ENCODE measurements around the gene TMEM14B.

TMEM14B gene

DNA sequence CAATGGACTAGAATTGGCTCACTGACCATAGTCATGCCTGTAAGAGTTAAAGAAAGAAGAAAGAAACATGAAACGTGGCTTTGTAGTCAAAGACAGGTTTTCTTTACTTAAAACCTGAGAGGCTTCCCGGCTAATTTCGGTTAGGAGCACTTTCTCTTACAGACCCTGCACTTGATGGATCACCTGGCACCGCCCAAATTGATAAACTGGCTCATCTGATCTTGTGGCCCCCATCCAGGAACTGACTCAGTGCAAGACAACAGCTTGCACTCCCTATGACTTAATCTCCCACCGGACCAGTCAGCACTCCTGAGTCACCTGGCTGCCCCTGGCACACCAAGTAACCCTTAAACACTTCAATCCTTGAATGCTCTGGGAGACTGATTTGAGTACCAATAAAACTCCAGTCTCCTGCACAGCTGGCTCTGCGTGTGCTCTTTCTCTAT is 12.3 kb downstream of the TMEM14B start:
- TF ChIP-seq, protein P1, sequence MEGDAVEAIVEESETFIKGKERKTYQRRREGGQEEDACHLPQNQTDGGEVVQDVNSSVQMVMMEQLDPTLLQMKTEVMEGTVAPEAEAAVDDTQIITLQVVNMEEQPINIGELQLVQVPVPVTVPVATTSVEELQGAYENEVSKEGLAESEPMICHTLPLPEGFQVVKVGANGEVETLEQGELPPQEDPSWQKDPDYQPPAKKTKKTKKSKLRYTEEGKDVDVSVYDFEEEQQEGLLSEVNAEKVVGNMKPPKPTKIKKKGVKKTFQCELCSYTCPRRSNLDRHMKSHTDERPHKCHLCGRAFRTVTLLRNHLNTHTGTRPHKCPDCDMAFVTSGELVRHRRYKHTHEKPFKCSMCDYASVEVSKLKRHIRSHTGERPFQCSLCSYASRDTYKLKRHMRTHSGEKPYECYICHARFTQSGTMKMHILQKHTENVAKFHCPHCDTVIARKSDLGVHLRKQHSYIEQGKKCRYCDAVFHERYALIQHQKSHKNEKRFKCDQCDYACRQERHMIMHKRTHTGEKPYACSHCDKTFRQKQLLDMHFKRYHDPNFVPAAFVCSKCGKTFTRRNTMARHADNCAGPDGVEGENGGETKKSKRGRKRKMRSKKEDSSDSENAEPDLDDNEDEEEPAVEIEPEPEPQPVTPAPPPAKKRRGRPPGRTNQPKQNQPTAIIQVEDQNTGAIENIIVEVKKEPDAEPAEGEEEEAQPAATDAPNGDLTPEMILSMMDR (IDR thresholded peaks at IDR 0.05; ENCODE audit: borderline replicate concordance, control extremely low read depth, extremely low read depth, insufficient read depth, missing control alignments): no peak
- DNase-seq (ENCODE audit: low spot score): no peak
- in situ Hi-C loops (cut with MboI; ENCODE audit: low sequenced_read_pairs, unreplicated experiment): no loop called here

DNA sequence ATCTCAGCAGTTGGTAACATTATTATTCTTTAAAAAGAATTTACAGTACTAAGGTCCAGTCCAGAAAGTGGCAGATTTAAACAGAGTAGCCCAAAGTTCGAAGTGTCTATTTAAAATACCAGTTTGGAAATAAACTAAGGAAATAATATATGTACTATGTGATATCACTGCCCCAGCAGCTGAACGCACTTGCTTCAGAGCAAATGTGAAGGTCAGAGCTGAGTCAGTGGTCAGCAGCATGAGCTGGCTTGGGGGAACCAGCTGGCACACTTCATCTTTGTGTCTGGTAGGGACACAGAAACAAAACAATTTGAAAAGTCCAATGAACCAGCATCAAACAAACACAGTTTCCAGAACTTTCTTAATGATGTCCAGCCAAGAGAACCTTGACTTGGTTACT is 15.4 kb downstream of the TMEM14B start:
- in situ Hi-C loops (cut with MboI; ENCODE audit: low sequenced_read_pairs, unreplicated experiment): no loop called here
- DNase-seq (ENCODE audit: low spot score): no peak
- TF ChIP-seq, protein P1 (IDR thresholded peaks at IDR 0.05; ENCODE audit: borderline replicate concordance, control extremely low read depth, extremely low read depth, insufficient read depth, missing control alignments): no peak

DNA sequence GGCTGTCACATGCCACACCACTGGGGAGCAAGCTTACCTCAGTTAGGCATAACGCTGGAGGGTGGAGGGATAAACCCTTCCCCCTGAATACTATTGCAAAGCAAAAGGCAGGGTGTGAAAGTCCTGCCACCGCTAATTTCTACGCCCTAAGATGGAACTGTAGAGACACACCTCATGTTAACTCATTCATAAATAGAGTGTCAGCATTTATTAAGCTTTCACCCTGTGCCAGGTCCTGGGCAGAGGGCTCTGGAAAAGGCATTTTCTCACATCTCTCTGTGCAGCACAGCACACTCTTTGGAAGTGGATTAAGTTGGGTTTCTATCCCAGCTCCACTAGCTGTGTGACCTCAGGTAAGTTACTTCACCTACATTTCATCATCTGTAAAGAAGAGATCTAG is 21.8 kb downstream of the TMEM14B start:
- TF ChIP-seq, protein P1 (IDR thresholded peaks at IDR 0.05; ENCODE audit: borderline replicate concordance, control extremely low read depth, extremely low read depth, insufficient read depth, missing control alignments): no peak
- in situ Hi-C loops (cut with MboI; ENCODE audit: low sequenced_read_pairs, unreplicated experiment): no loop called here
- no peak for DNase-seq (ENCODE audit: low spot score)

DNA sequence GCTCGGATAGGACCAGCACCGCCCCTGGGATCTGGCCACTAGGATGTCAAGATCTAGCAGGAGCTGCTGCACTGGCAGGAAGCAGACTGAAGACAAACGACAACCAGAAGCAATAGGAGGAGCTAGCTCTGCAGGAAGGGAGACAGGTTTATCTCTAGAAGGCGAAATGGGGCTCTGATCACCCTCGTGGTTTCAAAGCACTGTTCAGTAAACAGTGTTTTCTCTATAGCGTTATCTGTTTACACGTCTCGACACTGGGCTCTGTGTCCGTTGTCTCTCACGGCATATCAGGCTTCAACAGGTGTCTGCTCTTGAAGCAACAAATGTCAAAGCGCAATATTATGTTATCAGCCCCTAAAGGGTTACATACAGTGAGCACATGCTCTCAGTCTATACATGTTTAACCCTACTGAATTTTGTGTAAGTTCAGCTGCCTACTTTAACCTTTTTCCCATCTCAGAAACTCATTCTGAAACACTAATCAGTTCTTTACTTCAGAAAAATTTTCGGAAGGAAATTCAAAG is 23.8 kb downstream of the TMEM14B start:
- TF ChIP-seq, protein P1 (IDR thresholded peaks at IDR 0.05; ENCODE audit: borderline replicate concordance, control extremely low read depth, extremely low read depth, insufficient read depth, missing control alignments): no peak
- in situ Hi-C loops (cut with MboI; ENCODE audit: low sequenced_read_pairs, unreplicated experiment): no loop called here
- no peak for DNase-seq (ENCODE audit: low spot score)

DNA sequence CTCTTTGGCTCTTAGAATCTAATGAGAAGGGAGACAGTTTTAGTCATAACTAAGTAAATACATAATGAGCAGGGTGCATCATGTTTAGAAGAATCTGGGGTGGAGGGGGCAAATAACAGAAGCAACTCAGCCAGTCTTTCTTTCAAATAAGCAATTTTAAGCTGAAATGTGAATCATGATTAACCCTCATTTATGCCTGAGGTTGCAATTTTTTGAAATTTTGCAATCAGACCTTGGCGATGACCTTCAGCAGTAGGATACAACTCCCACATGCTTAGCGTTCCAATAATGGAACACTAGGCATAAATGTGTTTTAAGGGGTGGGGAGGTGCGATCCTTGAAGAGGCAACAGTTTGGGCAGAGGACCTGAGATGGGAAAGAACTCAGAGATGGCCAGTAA is 30.6 kb downstream of the TMEM14B start:
- TF ChIP-seq, protein P1 (IDR thresholded peaks at IDR 0.05; ENCODE audit: borderline replicate concordance, control extremely low read depth, extremely low read depth, insufficient read depth, missing control alignments): no peak
- DNase-seq (ENCODE audit: low spot score): no peak
- in situ Hi-C loops (cut with MboI; ENCODE audit: low sequenced_read_pairs, unreplicated experiment): no loop called here

DNA sequence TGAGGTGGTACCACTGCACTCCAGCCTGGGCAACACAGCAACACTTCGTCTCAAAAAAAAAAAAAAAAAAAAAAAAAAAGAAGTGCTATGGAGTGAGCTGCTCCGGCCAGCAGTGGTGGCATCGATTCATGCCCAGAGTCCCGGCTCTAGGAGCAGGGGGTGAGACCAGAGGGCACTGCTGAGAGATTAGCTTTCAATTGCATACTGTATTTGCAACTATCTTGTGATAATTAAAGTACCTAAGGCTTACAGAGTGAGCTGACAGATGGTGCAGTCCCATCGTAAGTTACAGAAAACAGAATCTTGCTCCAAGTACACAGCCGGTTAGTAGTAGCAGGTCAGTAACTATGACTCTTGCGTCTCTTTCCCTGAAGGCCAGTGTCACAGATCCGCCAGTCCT is 31.5 kb downstream of the TMEM14B start:
- DNase-seq (ENCODE audit: low spot score): no peak
- in situ Hi-C loops (cut with MboI; ENCODE audit: low sequenced_read_pairs, unreplicated experiment): no loop called here
- TF ChIP-seq, protein P1 (IDR thresholded peaks at IDR 0.05; ENCODE audit: borderline replicate concordance, control extremely low read depth, extremely low read depth, insufficient read depth, missing control alignments): no peak

Measured in GM13976 (cell line).